ENCODE results near the gene SAMD9.
"Not testable (repeated sequence)": the region's sequence is repeated elsewhere in the genome, so short reads cannot be mapped to it uniquely, and the experiment has no call there.

Gene SAMD9

GRCh38 chr7:93115796-93116195 is 2.0 kb downstream of the SAMD9 start:
- TF ChIP-seq CTCF (IDR thresholded peaks at IDR 0.05; ENCODE audit: control extremely low read depth, extremely low read depth, low read depth, missing control alignments), result no peak
- ChIA-PET POLR2A (no interaction called here), CTCF (no interaction called here)
- DNase-seq (ENCODE audit: extremely low spot score), result no peak

DNA sequence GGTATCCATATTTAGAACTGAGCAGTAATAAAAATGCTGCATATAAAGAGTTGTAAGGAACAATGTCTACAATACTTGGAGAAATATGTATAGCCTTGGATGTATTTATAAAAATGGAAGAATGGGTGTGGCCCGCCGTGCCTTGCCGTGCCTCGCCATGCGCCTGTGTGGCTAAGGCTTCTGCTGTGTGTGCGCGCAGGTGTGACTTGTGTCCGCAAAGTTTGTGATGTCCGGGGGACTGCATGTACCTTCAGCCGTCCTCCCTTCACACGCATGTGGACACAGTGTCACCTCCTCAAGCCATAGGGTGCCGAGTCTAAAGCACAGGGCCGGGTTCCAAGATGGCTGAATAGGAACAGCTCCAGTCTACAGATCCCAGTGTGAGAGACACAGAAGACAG is 9.8 kb downstream of the SAMD9 start:
- TF ChIP-seq CTCF (IDR thresholded peaks at IDR 0.05; ENCODE audit: control extremely low read depth, extremely low read depth, low read depth, missing control alignments), result no peak
- POLR2A ChIA-PET, result no interaction called here
- CTCF ChIA-PET, result interaction anchor here (1.1 to 1.2 kb wide), 3 partner anchors 9 to 124 kb away, joined by 3 to 6 read pairs (median 3); partner anchors contain the start of genes SAMD9 and VPS50
- DNase-seq (ENCODE audit: extremely low spot score), result no peak

- ChIA-PET POLR2A (no interaction called here), CTCF (interaction anchor here (0.6 kb wide), 1 partner anchor 957 kb away, joined by 3 read pairs; no protein-coding TSS in a partner anchor)
- DNase-seq (ENCODE audit: extremely low spot score), result no peak
- no peak for TF ChIP-seq CTCF (IDR thresholded peaks at IDR 0.05; ENCODE audit: control extremely low read depth, extremely low read depth, low read depth, missing control alignments)
These were observed 20.4 kb downstream of the SAMD9 start for GRCh38 chr7:93097388-93097787.

DNA sequence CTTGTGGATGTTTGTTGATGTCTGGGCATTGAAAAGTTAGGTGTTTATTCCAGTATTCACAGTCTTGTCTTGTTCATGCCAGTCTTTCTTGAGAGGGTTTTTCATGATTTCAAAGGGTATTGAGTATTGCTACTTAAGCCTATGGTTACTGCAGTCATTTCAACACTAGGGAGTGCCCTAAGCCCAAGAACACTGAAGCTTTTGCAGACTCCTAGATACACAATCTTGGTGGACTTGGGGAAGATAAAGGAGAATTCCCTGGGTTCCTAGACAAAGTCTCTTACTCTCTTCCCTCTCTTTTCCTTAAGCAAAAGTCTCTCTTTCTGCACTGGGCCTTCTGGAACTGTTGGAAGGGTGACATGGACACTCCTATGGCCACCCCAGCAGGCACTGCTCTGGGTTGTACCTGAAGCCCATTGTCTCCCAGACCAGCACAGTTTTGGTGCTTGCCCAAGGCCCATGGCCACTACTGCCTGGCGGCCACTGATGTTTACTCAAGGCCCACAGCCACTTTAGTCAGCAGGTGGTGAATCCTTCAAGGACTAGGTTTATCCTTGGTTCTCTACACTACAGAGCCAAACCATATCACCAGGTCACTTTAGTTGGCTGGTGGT is 24.9 kb downstream of the SAMD9 start:
- CTCF ChIA-PET, result interaction anchor here (1.3 kb wide), 1 partner anchor 136 kb away, joined by 3 read pairs; no protein-coding TSS in a partner anchor
- no peak for DNase-seq (ENCODE audit: extremely low spot score)
- peak; percentile 44 for TF ChIP-seq CTCF (IDR thresholded peaks at IDR 0.05; ENCODE audit: control extremely low read depth, extremely low read depth, low read depth, missing control alignments)
- POLR2A ChIA-PET, result no interaction called here

DNA sequence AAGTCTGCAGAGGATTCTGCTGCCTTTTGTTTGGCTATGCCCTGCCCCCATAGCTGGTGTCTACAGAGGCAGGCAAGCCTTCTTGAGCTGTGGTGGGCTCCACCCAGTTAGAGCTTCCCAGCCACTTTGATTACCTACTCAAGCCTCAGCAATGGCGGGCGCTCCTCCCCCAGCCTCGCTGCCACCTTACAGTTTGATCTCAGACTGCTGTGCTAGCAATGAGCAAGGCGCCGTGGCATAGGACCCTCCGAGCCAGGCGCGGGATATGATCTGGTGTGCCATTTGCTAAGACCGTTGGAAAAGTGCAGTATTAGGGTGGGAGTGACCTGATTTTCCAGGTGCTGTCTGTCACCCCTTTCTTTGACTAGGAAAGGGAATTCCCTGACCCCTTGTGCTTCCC is 44.4 kb downstream of the SAMD9 start:
- CTCF ChIA-PET; DNase-seq (ENCODE audit: extremely low spot score); POLR2A ChIA-PET: not testable (repeated sequence)

GRCh38 chr7:93062599-93062998 is 55.2 kb downstream of the SAMD9 start:
- no peak for TF ChIP-seq CTCF (IDR thresholded peaks at IDR 0.05; ENCODE audit: control extremely low read depth, extremely low read depth, low read depth, missing control alignments)
- ChIA-PET POLR2A (no interaction called here), CTCF (interaction anchor here (1.8 kb wide), 1 partner anchor 106 kb away, joined by 4 read pairs; no protein-coding TSS in a partner anchor)
- DNase-seq (ENCODE audit: extremely low spot score), result no peak

- POLR2A ChIA-PET, result no interaction called here
These were observed 56.9 kb downstream of the SAMD9 start for GRCh38 chr7:93060865-93061264.

More at GRCh38 chr7:93060865-93061264, 56.9 kb downstream of the SAMD9 start:
- no peak for DNase-seq (ENCODE audit: extremely low spot score)
- TF ChIP-seq CTCF (IDR thresholded peaks at IDR 0.05; ENCODE audit: control extremely low read depth, extremely low read depth, low read depth, missing control alignments), result no peak
- CTCF ChIA-PET, result interaction anchor here (6.3 kb wide), 1 partner anchor 13 kb away, joined by 18 read pairs; no protein-coding TSS in a partner anchor
